DOHH2 (cell line): ENCODE data around the gene ORC2.
A peak's percentile ranks its signal among the peaks of the same experiment; 100 is the strongest.
"Not testable (repeated sequence)": the region's sequence is repeated elsewhere in the genome, so short reads cannot be mapped to it uniquely, and the experiment has no call there.

Experiments
- H3F3A ChIP-seq: fragments of 200-600 bp; sonication (generic), shearing (Covaris generic); 2 replicates; pipeline ENCODE4 v1.6.0; 2016; ENCODE audit warnings: antibody characterized with exemption, mild to moderate bottlenecking; ENCODE audit not compliant: control insufficient read depth, insufficient read depth
- H3K27ac ChIP-seq: fragments of 200-600 bp; sonication (generic); 2 replicates; pipeline ENCODE4 v1.5.1; 2014; ENCODE audit warnings: low read depth, mild to moderate bottlenecking, low read length, moderate library complexity
- H3K27me3 ChIP-seq: fragments of 200-600 bp; sonication (generic); 2 replicates; pipeline ENCODE4 v1.6.1; 2014; ENCODE audit warnings: mild to moderate bottlenecking, low read length, mixed read lengths; ENCODE audit not compliant: control insufficient read depth
- H3K36me3 ChIP-seq: fragments of 200-600 bp; sonication (generic); 2 replicates; pipeline ENCODE4 v1.6.1; 2014; ENCODE audit warnings: mild to moderate bottlenecking, low read length, moderate library complexity, mixed read lengths; ENCODE audit not compliant: control insufficient read depth
- H3K4me1 ChIP-seq: fragments of 200-600 bp; sonication (generic); 2 replicates; pipeline ENCODE4 v1.6.1; 2014; ENCODE audit warnings: mild to moderate bottlenecking, low read length, mixed read lengths; ENCODE audit not compliant: control insufficient read depth
- H3K4me2 ChIP-seq: fragments of 200-600 bp; sonication (generic); 2 replicates; pipeline ENCODE4 v1.6.0; 2014; ENCODE audit warnings: mild to moderate bottlenecking, low read length, moderate library complexity
- H3K4me3 ChIP-seq: fragments of 200-600 bp; sonication (generic); 2 replicates; pipeline ENCODE4 v1.5.1; 2014; ENCODE audit warnings: mild to moderate bottlenecking, low read length, mixed read lengths
- H3K79me2 ChIP-seq: fragments of 200-600 bp; sonication (generic); 2 replicates; pipeline ENCODE4 v1.6.1; 2014; ENCODE audit warnings: mild to moderate bottlenecking, low read length, mixed read lengths; ENCODE audit not compliant: control insufficient read depth
- H3K9me2 ChIP-seq: fragments of 200-600 bp; sonication (generic); replicated peaks from 2 replicates; pipeline ENCODE4 v1.6.1; 2014; ENCODE audit warnings: mild to moderate bottlenecking, low read length, mixed read lengths; ENCODE audit not compliant: control insufficient read depth
- H3K9me3 ChIP-seq: fragments of 200-600 bp; sonication (generic); 2 replicates; pipeline ENCODE4 v1.6.1; 2014; ENCODE audit warnings: antibody characterized with exemption, low read length, mixed read lengths; ENCODE audit not compliant: control insufficient read depth, insufficient read depth
- H4K20me1 ChIP-seq: fragments of 200-600 bp; sonication (generic); 2 replicates; pipeline ENCODE4 v1.6.0; 2014; ENCODE audit warnings: low read depth, mild to moderate bottlenecking, antibody characterized with exemption, low read length, moderate library complexity; ENCODE audit not compliant: control insufficient read depth, insufficient read depth
- EZH2phosphoT487 ChIP-seq: fragments of 200-600 bp; sonication (generic); IDR thresholded peaks from 2 replicates; pipeline ENCODE4 v1.6.1; 2017; ENCODE audit warnings: borderline replicate concordance, mild to moderate bottlenecking, antibody characterized with exemption, low read length, moderate library complexity, mixed read lengths
- TF ChIP-seq, protein P1 (sequence below): fragments of 200-600 bp; sonication (generic); IDR thresholded peaks from one replicate; pipeline ENCODE4 v1.5.1; 2014; ENCODE audit warnings: antibody characterized with exemption, mild to moderate bottlenecking, low read depth, low read length; ENCODE audit not compliant: poor library complexity, severe bottlenecking

The ORC2 gene

DNA sequence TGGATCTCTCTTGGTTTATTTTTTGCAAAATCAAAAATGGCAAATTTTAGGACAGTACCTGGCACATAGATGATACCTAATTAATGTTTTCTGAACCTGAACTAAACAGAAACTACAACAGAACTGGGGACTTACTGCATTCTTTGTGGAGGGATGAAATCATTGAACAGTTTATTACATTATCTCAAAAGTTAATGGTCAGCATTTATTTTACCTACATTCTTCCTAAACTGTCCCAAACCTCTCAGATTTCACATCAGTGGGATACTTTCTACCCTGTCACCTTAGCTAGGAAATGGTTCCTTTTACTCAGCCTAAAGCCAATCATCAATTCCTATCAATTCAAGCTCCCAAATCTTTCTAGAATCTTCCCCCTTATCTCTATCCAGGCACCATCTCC lies 64.0 kb downstream of the ORC2 start:
- no peaks in the 10 kb centered on the region for H4K20me1 ChIP-seq
- H3K36me3 ChIP-seq: peaks cover 92% of the 10 kb centered on the region
- H3K9me2 ChIP-seq: no peaks in the 10 kb centered on the region
- no peak overlapping the region for H3K4me3 ChIP-seq
- H3F3A ChIP-seq: peaks cover 13% of the 10 kb centered on the region
- H3K79me2 ChIP-seq: no peaks in the 10 kb centered on the region
- no peak for TF ChIP-seq EZH2phosphoT487
- H3K4me1 ChIP-seq: peaks cover 5% of the 10 kb centered on the region
- H3K27ac ChIP-seq: no peak overlapping the region
- no peak overlapping the region for H3K4me2 ChIP-seq
- no peaks in the 10 kb centered on the region for H3K9me3 ChIP-seq
- no peaks in the 10 kb centered on the region for H3K27me3 ChIP-seq

DNA sequence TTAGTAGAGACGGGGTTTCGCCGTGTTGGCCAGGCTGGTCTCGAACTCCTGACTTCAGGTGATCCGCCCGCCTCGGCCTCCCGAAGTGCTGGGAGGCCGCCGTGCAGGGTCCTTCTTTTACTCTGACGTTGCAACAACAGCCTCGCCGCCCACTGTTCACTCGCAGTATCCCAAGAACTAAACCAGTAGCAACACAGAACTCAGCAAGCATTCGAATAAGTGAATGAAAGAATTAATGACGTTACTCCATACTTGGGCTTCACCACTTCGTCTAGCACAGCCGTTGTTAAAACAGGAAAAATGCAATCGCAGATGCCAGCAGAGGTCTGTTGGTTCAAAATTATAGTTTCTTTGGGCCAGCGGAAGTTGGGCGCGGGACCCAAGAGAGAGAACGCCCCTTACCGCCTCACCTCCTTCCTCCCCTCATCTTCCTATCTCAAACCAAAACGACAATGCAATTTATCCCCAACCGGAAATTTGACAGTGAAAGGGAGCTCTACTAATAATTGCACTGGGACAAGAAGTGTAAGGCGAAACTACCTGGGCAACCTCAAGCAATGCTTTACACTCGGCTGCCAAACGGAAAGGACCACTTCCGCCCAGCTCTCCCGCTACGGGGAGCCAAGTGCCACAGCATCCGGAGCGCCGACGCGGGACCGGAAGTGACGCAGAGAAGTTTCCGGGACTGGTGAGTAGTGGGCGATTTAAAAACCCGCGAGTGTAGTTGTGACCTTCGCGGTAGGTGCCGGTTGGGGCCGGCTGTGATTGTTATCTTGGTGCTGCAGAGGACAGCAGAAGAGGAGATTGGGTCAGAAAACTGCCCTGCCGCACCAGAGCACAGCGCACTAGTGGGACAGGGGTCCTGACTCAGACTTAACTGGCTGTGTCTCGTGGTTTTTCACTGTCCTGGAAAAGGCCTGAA lies 74.5 kb downstream of the ORC2 start, which contains the start of the genes NIF3L1 and PPIL3:
NIF3L1 (plus strand) TSS at position 668 of the 922 bp plus-strand sequence. CDS start 2,573 bp downstream, outside the sequence.
PPIL3 (minus strand) TSS at position 374 of the 922 bp plus-strand sequence. CDS start 1,462 bp downstream, outside the sequence.
- no peaks in the 10 kb centered on the region for H3K9me2 ChIP-seq
- H3K4me3 ChIP-seq: peak within 1 kb of the TSS; percentile 92

DNA sequence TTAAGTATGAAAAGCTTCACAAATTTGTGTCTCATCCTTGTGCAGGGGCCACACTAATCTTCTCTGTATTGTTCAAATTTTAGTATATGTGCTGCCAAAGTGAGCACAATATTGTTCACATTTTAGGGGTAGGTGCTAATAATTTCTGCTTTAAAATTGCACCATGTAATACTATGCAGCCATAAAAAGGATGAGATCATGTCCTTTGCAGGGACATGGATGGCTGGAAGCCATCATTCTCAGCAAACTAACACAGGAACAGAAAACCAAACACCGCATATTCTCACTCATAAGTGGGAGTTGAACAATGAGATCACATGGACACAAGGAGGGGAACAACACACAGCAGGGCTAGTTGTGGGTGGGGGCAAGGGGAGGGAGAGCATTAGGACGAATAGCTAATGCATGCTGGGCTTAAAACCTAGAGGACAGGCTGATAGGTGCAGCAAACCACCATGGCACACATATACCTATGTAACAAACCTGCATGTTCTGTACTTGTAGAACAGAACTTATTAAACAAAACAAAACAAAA lies 81.7 kb downstream of the ORC2 start:
- peaks cover 11% of the 10 kb centered on the region for H3K4me1 ChIP-seq
- H3K36me3 ChIP-seq: peaks cover 76% of the 10 kb centered on the region
- not testable (repeated sequence) for H3F3A ChIP-seq, H3K27me3 ChIP-seq, H3K27ac ChIP-seq, H3K4me3 ChIP-seq, H3K9me2 ChIP-seq, H3K79me2 ChIP-seq, H3K9me3 ChIP-seq, H4K20me1 ChIP-seq, H3K4me2 ChIP-seq

More for the DNA sequence above, 74.5 kb downstream of the ORC2 start, which contains the start of the genes NIF3L1 and PPIL3:
- H3K4me1 ChIP-seq: peaks cover 41% of the 10 kb centered on the region
- H4K20me1 ChIP-seq: no peaks in the 10 kb centered on the region; the same call in 1 of the 2 replicates
- H3K27me3 ChIP-seq: no peaks in the 10 kb centered on the region
- no peaks in the 10 kb centered on the region for H3K9me3 ChIP-seq
- H3K4me2 ChIP-seq: peak within 1 kb of the TSS; percentile 73
- H3K36me3 ChIP-seq: peaks cover 62% of the 10 kb centered on the region
- H3F3A ChIP-seq: peaks cover 16% of the 10 kb centered on the region
- TF ChIP-seq, protein P1, sequence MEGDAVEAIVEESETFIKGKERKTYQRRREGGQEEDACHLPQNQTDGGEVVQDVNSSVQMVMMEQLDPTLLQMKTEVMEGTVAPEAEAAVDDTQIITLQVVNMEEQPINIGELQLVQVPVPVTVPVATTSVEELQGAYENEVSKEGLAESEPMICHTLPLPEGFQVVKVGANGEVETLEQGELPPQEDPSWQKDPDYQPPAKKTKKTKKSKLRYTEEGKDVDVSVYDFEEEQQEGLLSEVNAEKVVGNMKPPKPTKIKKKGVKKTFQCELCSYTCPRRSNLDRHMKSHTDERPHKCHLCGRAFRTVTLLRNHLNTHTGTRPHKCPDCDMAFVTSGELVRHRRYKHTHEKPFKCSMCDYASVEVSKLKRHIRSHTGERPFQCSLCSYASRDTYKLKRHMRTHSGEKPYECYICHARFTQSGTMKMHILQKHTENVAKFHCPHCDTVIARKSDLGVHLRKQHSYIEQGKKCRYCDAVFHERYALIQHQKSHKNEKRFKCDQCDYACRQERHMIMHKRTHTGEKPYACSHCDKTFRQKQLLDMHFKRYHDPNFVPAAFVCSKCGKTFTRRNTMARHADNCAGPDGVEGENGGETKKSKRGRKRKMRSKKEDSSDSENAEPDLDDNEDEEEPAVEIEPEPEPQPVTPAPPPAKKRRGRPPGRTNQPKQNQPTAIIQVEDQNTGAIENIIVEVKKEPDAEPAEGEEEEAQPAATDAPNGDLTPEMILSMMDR: peak; percentile 14
- TF ChIP-seq EZH2phosphoT487: no peak
- peak within 1 kb of the TSS; percentile 96 for H3K27ac ChIP-seq
- peaks cover 66% of the 10 kb centered on the region for H3K79me2 ChIP-seq

DNA sequence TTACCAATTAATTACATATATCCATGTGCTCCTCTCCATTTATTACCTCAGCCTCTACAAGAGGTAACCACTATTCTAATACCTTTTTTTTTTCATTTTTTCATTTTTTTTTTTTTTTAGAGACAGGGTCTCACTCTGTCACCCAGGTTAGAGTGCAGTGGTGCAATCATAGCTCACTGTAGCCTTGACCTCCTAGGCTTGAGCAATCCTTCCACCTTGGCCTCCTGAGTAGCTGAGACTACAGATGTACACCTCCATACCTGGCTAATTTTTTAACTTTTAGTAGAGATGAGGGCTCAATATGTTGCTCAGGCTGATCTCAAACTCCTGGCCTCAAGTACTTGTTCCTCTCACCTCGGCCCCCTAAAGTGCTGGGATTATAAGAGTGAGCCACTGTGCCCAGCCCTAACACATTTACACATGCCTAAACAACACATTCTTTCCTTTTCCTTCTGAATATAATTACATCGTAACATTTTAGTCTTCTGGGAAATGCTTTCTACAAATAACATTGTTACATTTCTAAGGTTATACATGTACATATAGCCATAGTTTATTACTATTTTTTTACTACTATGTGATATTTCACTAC lies 85.1 kb downstream of the ORC2 start:
- Histone ChIP-seq H3K27me3 (no peaks in the 10 kb centered on the region), H3K9me2 (no peaks in the 10 kb centered on the region), H3K27ac (no peak overlapping the region), H3K4me2 (no peak overlapping the region), H3K9me3 (no peaks in the 10 kb centered on the region), H3K4me3 (no peak overlapping the region), H3K79me2 (no peaks in the 10 kb centered on the region), H3F3A (no peaks in the 10 kb centered on the region), H4K20me1 (no peaks in the 10 kb centered on the region), H3K36me3 (peaks cover 79% of the 10 kb centered on the region), H3K4me1 (no peaks in the 10 kb centered on the region)
- no peak for TF ChIP-seq EZH2phosphoT487
- TF ChIP-seq, protein P1: no peak
